H1 (cell line): ENCODE data around the gene TMEM17. TPM values are rescaled to one million over a fixed set of nuclear protein-coding genes. Genes with fewer than 3 reads are reported as not detected.

Experiments
- CTCF ChIA-PET: fragments of 300-600 bp; sonication (Branson Sonifier 250); formaldehyde crosslinking; loops from one replicate; lab custom pipeline; 2021; ENCODE audit not compliant: partially characterized antibody; lab: Charles Lee
- POLR2A ChIA-PET: fragments of 300-600 bp; sonication (Branson Sonifier 250); formaldehyde crosslinking; loops from one replicate; lab custom pipeline; 2021; ENCODE audit warnings: inconsistent platforms; ENCODE audit not compliant: partially characterized antibody; lab: Charles Lee
- DNase-seq, 2 experiments: peaks; one replicate each; pipeline versions ENCODE4 v3.0.0 to v3.0.0-alpha.2; 2010 to 2022; ENCODE audit warnings: low spot score in 2 of 2, low read depth in 1 of 2, mixed read lengths in 1 of 2
- FAIRE-seq: peaks from 2 replicates; lab custom pipeline; 2011; peaks lifted over from hg19 to GRCh38; lab: Jason Lieb, UNC
- H2AFZ ChIP-seq: 2 replicates; pipeline ENCODE4 v1.8.1; 2012; ENCODE audit warnings: low read length, inconsistent platforms
- H2AK5ac ChIP-seq: 2 replicates; pipeline ENCODE4 v1.6.1; 2013; ENCODE audit warnings: low read depth, low read length
- H2BK120ac ChIP-seq: replicated peaks from 2 replicates; pipeline ENCODE3; 2013; ENCODE audit warnings: low read depth, low read length, inconsistent platforms
- H2BK12ac ChIP-seq: 2 replicates; pipeline ENCODE4 v1.6.1; 2013; ENCODE audit warnings: low read depth, low read length
- H2BK15ac ChIP-seq: 2 replicates; pipeline ENCODE4 v1.6.1; 2013; ENCODE audit warnings: low read length
- H2BK20ac ChIP-seq: 2 replicates; pipeline ENCODE4 v1.6.1; 2013; ENCODE audit warnings: low read length
- H2BK5ac ChIP-seq: 2 replicates; pipeline ENCODE4 v1.6.1; 2013; ENCODE audit warnings: low read depth, low read length
- H3K14ac ChIP-seq: 2 replicates; pipeline ENCODE4 v1.6.1; 2013; ENCODE audit warnings: inconsistent platforms; ENCODE audit not compliant: insufficient read length
- H3K18ac ChIP-seq: 2 replicates; pipeline ENCODE4 v1.6.1; 2013; ENCODE audit warnings: low read length; ENCODE audit errors: extremely low read depth
- H3K23ac ChIP-seq: 2 replicates; pipeline ENCODE4 v1.6.1; 2013; ENCODE audit warnings: inconsistent platforms; ENCODE audit not compliant: insufficient read length
- H3K23me2 ChIP-seq: 2 replicates; pipeline ENCODE4 v1.6.1; 2013; ENCODE audit warnings: low read depth, low read length
- H3K27ac ChIP-seq: 2 replicates; pipeline ENCODE4 v1.6.1; 2011; ENCODE audit warnings: low read depth, low read length, inconsistent platforms
- H3K27me3 ChIP-seq, 4 experiments: replicated peaks in 1 of 4; 1 replicate in 1 of 4; 2 replicates in 3 of 4; pipeline versions ENCODE4 v1.6.1 to v1.8.1; 2011 to 2013; ENCODE audit warnings: low read length in 3 of 4, mild to moderate bottlenecking in 3 of 4, inconsistent platforms in 2 of 4, mixed read lengths in 2 of 4, moderate library complexity in 1 of 4; ENCODE audit not compliant: control insufficient read depth in 3 of 4, insufficient read depth in 3 of 4; ENCODE audit errors: extremely low read depth in 1 of 4
- H3K36me3 ChIP-seq, 4 experiments: 2 replicates each; pipeline versions ENCODE4 v1.6.1 to v1.8.1; 2011 to 2013; ENCODE audit warnings: mild to moderate bottlenecking in 4 of 4, low read length in 3 of 4, moderate library complexity in 2 of 4, control low read depth in 1 of 4, inconsistent platforms in 1 of 4; ENCODE audit not compliant: insufficient read depth in 4 of 4, control insufficient read depth in 2 of 4
- H3K4ac ChIP-seq: replicated peaks from 2 replicates; pipeline ENCODE3; 2013; ENCODE audit warnings: low read length, low read depth, mixed read lengths, inconsistent platforms; ENCODE audit not compliant: insufficient read length
- H3K4me1 ChIP-seq, 4 experiments: replicated peaks in 1 of 4; 1 replicate in 1 of 4; 2 replicates in 3 of 4; pipeline versions ENCODE4 v1.6.1 to v1.8.1; 2011 to 2013; ENCODE audit warnings: low read length in 3 of 4, inconsistent platforms in 2 of 4, mixed read lengths in 1 of 4; ENCODE audit not compliant: insufficient read depth in 4 of 4, control insufficient read depth in 3 of 4
- H3K4me2 ChIP-seq, 2 experiments: 2 replicates each; pipeline versions ENCODE4 v1.6.1 to v1.8.1; 2011 to 2013; ENCODE audit warnings: low read depth in 2 of 2, low read length in 2 of 2, control low read depth in 1 of 2, inconsistent platforms in 1 of 2, mild to moderate bottlenecking in 1 of 2; ENCODE audit not compliant: insufficient read depth in 1 of 2
- H3K4me3 ChIP-seq, 4 experiments: fragments of 200-600, 300-600 bp in 1 of 4; sonication (generic), shearing (Covaris generic), sonication (Bioruptor Twin) in 1 of 4; 2 replicates each; pipeline versions ENCODE4 v1.5.1 to v1.8.1; 2011 to 2016; ENCODE audit warnings: low read length in 4 of 4, low read depth in 3 of 4, control low read depth in 2 of 4, inconsistent platforms in 2 of 4, mild to moderate bottlenecking in 2 of 4, mixed read lengths in 1 of 4, moderate library complexity in 1 of 4; ENCODE audit not compliant: insufficient read depth in 2 of 4; ENCODE audit errors: extremely low read depth in 1 of 4
- H3K56ac ChIP-seq: replicated peaks from 2 replicates; pipeline ENCODE3; 2013; ENCODE audit warnings: low read depth, mild to moderate bottlenecking, mixed read lengths, low read length, inconsistent platforms; ENCODE audit not compliant: insufficient read length
- H3K79me1 ChIP-seq: 2 replicates; pipeline ENCODE4 v1.6.1; 2013; ENCODE audit warnings: low read depth, low read length, control low read depth
- H3K79me2 ChIP-seq, 2 experiments: 2 replicates each; pipeline versions ENCODE4 v1.6.1 to v1.8.1; 2012 to 2013; ENCODE audit warnings: low read length in 2 of 2, mild to moderate bottlenecking in 2 of 2, inconsistent platforms in 1 of 2; ENCODE audit not compliant: insufficient read depth in 2 of 2, control insufficient read depth in 1 of 2
- H3K9ac ChIP-seq, 4 experiments: replicated peaks in 1 of 4; 1 replicate in 1 of 4; 2 replicates in 3 of 4; pipeline versions ENCODE4 v1.6.1 to v1.8.1; 2011 to 2013; ENCODE audit warnings: low read depth in 3 of 4, low read length in 3 of 4, control low read depth in 2 of 4, mild to moderate bottlenecking in 2 of 4, moderate library complexity in 2 of 4, inconsistent platforms in 1 of 4; ENCODE audit errors: extremely low read depth in 1 of 4
- H3K9me3 ChIP-seq, 2 experiments: 2 replicates each; pipeline versions ENCODE4 v1.6.1 to v1.8.1; 2012 to 2013; ENCODE audit warnings: mild to moderate bottlenecking in 2 of 2, moderate library complexity in 2 of 2, control low read depth in 1 of 2, inconsistent platforms in 1 of 2, low read depth in 1 of 2, low read length in 1 of 2, mixed read lengths in 1 of 2; ENCODE audit not compliant: insufficient read depth in 2 of 2
- H4K20me1 ChIP-seq, 2 experiments: replicated peaks in 1 of 2; 2 replicates each; pipeline versions ENCODE3 to v1.8.1; 2011 to 2013; ENCODE audit warnings: inconsistent platforms in 2 of 2, low read length in 2 of 2, mild to moderate bottlenecking in 1 of 2; ENCODE audit not compliant: insufficient read depth in 2 of 2, control insufficient read depth in 1 of 2
- H4K5ac ChIP-seq: 2 replicates; pipeline ENCODE4 v1.6.1; 2013; ENCODE audit warnings: low read length, low read depth, mixed read lengths, inconsistent platforms; ENCODE audit not compliant: insufficient read length
- H4K8ac ChIP-seq: 2 replicates; pipeline ENCODE4 v1.8.0; 2013; ENCODE audit warnings: mild to moderate bottlenecking, moderate library complexity, low read length, inconsistent platforms; ENCODE audit not compliant: insufficient read depth; ENCODE audit errors: extremely low read depth
- H4K91ac ChIP-seq: replicated peaks from 2 replicates; pipeline ENCODE3; 2013; ENCODE audit warnings: low read length, mixed read lengths, inconsistent platforms; ENCODE audit not compliant: insufficient read length
- ATF3 ChIP-seq: IDR thresholded peaks from 2 replicates; pipeline ENCODE4 v1.6.1; 2011; ENCODE audit warnings: low read depth, mild to moderate bottlenecking, low read length; ENCODE audit not compliant: insufficient read depth
- BACH1 ChIP-seq: IDR thresholded peaks from 2 replicates; pipeline ENCODE4 v1.6.1; 2012; ENCODE audit warnings: low read length, improper control_type of control experiment
- BRCA1 ChIP-seq: IDR thresholded peaks from 2 replicates; pipeline ENCODE4 v1.6.1; 2012; ENCODE audit warnings: low read depth, low read length, improper control_type of control experiment
- CEBPB ChIP-seq: IDR thresholded peaks from 2 replicates; pipeline ENCODE4 v1.6.1; 2012; ENCODE audit warnings: low read depth, low read length
- CHD2 ChIP-seq: IDR thresholded peaks from 2 replicates; pipeline ENCODE4 v1.6.1; 2012; ENCODE audit warnings: low read length, improper control_type of control experiment
- CREB1 ChIP-seq: IDR thresholded peaks from 2 replicates; pipeline ENCODE4 v1.6.1; 2012; ENCODE audit warnings: inconsistent platforms
- HDAC2 ChIP-seq, 2 experiments: fragments of 300-600 bp in 1 of 2; sonication (generic) in 1 of 2; IDR thresholded peaks; 2 replicates each; pipeline ENCODE4 v1.6.1; 2011 to 2012; ENCODE audit warnings: low read depth in 2 of 2, low read length in 2 of 2, mild to moderate bottlenecking in 2 of 2, moderate library complexity in 2 of 2, borderline replicate concordance in 1 of 2, inconsistent platforms in 1 of 2
- KDM5A ChIP-seq: fragments of 200-600 bp; IDR thresholded peaks from 2 replicates; pipeline ENCODE4 v1.7.1; 2012; ENCODE audit warnings: mild to moderate bottlenecking, low read length, inconsistent platforms, mixed read lengths
- MAFK ChIP-seq: IDR thresholded peaks from 2 replicates; pipeline ENCODE4 v1.6.1; 2012; ENCODE audit warnings: low read depth, mild to moderate bottlenecking, improper control_type of control experiment, low read length
- POLR2A ChIP-seq, 2 experiments: IDR thresholded peaks; 1 replicate in 1 of 2; 2 replicates in 1 of 2; pipeline ENCODE4 v1.6.1; 2011; ENCODE audit warnings: low read depth in 2 of 2, low read length in 2 of 2, mild to moderate bottlenecking in 2 of 2; ENCODE audit errors: control extremely low read depth in 1 of 2
- RXRA ChIP-seq: IDR thresholded peaks from 2 replicates; pipeline ENCODE4 v1.6.1; 2011; ENCODE audit warnings: low read depth, mild to moderate bottlenecking, low read length, moderate library complexity; ENCODE audit not compliant: insufficient read depth
- SAP30 ChIP-seq: fragments of 300-600 bp; sonication (generic); IDR thresholded peaks from 2 replicates; pipeline ENCODE4 v1.7.1; 2012; ENCODE audit warnings: low read length, moderate library complexity, mild to moderate bottlenecking, inconsistent platforms; ENCODE audit not compliant: insufficient read depth, insufficient replicate concordance
- SIN3A ChIP-seq, 2 experiments: IDR thresholded peaks in 1 of 2; conservative IDR thresholded peaks in 1 of 2; 2 replicates each; pipeline ENCODE4 v1.6.1; 2011 to 2012; ENCODE audit warnings: low read length in 2 of 2, improper control_type of control experiment in 1 of 2, low read depth in 1 of 2, mild to moderate bottlenecking in 1 of 2
- WGBS, 2 experiments: shearing (Covaris generic) in 1 of 2; methylation state at CpG; one replicate each; pipeline versions ENCODE4 v1.1.6 to v1.1.7; 2013 to 2015; ENCODE audit warnings: low lambda C conversion rate in 2 of 2, mixed read lengths in 2 of 2, inconsistent platforms in 1 of 2, low coverage in 1 of 2, missing lambda C conversion rate in 1 of 2; ENCODE audit not compliant: insufficient replicate concordance in 2 of 2, insufficient coverage in 1 of 2, insufficient read length in 1 of 2; ENCODE audit errors: extremely low coverage in 1 of 2, missing lambda C conversion rate in 1 of 2; 5-methylcytosine and 5-hydroxymethylcytosine counted together
- polyA plus RNA-seq, 7 experiments: library from polyadenylated mRNA; depleted of rRNA in 3 of 7; stranded (reverse) in 5 of 7; unstranded in 2 of 7; fragments of >200 nt in 5 of 7; fragments of 200-250 nt in 2 of 7; gene quantifications; 1 replicate in 5 of 7; 2 replicates in 1 of 7; 4 replicates in 1 of 7; pipeline versions ENCODE4 v1.2.1 to v1.2.3, GENCODE V29; 2011 to 2013; ENCODE audit warnings: missing spikeins in 2 of 7, mixed read lengths in 2 of 7
- total RNA-seq: library from RNA; stranded (reverse); fragmentation: NEBNext Ultra II Directional; extraction: Animal tissue kit (Norgen Biotek cat#: 25700); gene quantifications from 2 replicates; pipeline ENCODE4 v1.2.1, GENCODE V29; 2021
- TF ChIP-seq, protein P1 (sequence below): IDR thresholded peaks from 2 replicates; pipeline ENCODE4 v1.6.1; 2012; ENCODE audit warnings: inconsistent platforms

The TMEM17 gene
- total and polyA plus RNA-seq, 2 of the 8 experiments (the other 6 are each of a cell fraction or from before 2014, with no cell fraction given): 0.69 to 1.2 TPM

DNA sequence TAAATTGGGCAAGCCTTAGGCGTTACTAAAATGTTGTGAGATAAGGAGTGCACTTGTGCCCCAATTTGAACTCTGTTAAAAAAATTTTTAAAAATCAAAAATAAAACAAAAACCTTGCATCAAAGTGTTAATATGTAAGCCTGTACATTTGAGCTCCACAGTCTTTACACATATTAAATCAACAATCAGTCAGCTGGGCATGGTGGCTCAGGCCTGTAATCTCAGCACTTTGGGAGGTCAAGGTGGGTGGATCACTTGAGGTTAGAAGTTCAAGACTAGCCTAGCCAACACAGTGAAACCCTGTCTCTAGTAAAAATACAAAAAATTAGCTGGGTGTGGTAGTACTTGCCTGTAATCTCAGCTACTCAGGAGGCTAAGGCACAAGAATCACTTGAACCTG lies 16.3 kb downstream of the TMEM17 start:
- Histone ChIP-seq H4K20me1 (no peaks in the 10 kb centered on the region), H3K27me3 (no peaks in the 10 kb centered on the region), H2BK120ac (no peak overlapping the region), H3K79me1 (no peaks in the 10 kb centered on the region), H3K4ac (no peak overlapping the region), H3K9me3 (no peaks in the 10 kb centered on the region), H3K36me3 (no peaks in the 10 kb centered on the region), H3K18ac (no peak overlapping the region), H2AK5ac (no peak overlapping the region), H3K56ac (no peak overlapping the region), H4K5ac (no peak overlapping the region), H4K8ac (no peak overlapping the region), H3K79me2 (no peaks in the 10 kb centered on the region), H2BK12ac (no peak overlapping the region), H2BK15ac (no peak overlapping the region), H3K23me2 (no peaks in the 10 kb centered on the region), H3K4me1 (peaks cover 0 to 4% (median 1%) of the 10 kb centered on the region in 4 experiments; a peak in 4 of 7 replicates), H2BK5ac (no peak overlapping the region), H2BK20ac (no peak overlapping the region), H3K27ac (no peak overlapping the region), H3K9ac (no peak overlapping the region), H3K23ac (no peak overlapping the region), H3K14ac (no peak overlapping the region), H2AFZ (no peak overlapping the region), H4K91ac (no peak overlapping the region), H3K4me2 (no peak overlapping the region), H3K4me3 (no peak overlapping the region)
- POLR2A ChIA-PET: interaction anchor here (1.1 to 1.2 kb wide), 2 partner anchors 12 to 14 kb away, joined by 3 read pairs; no protein-coding TSS in a partner anchor
- FAIRE-seq: no peak
- no peak for DNase-seq
- WGBS, 2 experiments: 95% methylated on average over 1 of the region's 1 CpG; no CpG with 5 or more reads in 1 of the 2 experiments
- CTCF ChIA-PET: interaction anchor here (1.0 to 5.0 kb wide), 3 partner anchors 13 to 32 kb away, joined by 3 to 22 read pairs (median 9); no protein-coding TSS in a partner anchor
- TF ChIP-seq CHD2 (no peak), POLR2A (IDR thresholded peaks at IDR 0.05; ENCODE audit: control extremely low read depth in 1 of 2, low read depth in 2 of 2, low read length in 2 of 2) (no peak), MAFK (no peak), BACH1 (no peak), BRCA1 (no peak), KDM5A (no peak), SIN3A (conservative IDR thresholded peaks at IDR 0.05 in 1 of 2, IDR thresholded peaks at IDR 0.05 in 1 of 2; ENCODE audit: low read depth in 1 of 2, low read length in 2 of 2) (no peak), CEBPB (no peak), HDAC2 (IDR thresholded peaks at IDR 0.05; ENCODE audit: borderline replicate concordance in 1 of 2, low read depth in 2 of 2, low read length in 2 of 2) (no peak), CREB1 (no peak), SAP30 (no peak), ATF3 (no peak), RXRA (no peak)
- TF ChIP-seq, protein P1, sequence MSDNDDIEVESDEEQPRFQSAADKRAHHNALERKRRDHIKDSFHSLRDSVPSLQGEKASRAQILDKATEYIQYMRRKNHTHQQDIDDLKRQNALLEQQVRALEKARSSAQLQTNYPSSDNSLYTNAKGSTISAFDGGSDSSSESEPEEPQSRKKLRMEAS: no peak
